Inflammatory macrophage treated with lipopolysaccharide for 1 hour (primary cell): ENCODE results near the gene GPR45.

ENCODE experiments used
- DNase-seq, 2 donors: peaks; one replicate each; pipeline ENCODE4 v3.0.0-alpha.2; 2020 to 2022

Gene GPR45

DNA sequence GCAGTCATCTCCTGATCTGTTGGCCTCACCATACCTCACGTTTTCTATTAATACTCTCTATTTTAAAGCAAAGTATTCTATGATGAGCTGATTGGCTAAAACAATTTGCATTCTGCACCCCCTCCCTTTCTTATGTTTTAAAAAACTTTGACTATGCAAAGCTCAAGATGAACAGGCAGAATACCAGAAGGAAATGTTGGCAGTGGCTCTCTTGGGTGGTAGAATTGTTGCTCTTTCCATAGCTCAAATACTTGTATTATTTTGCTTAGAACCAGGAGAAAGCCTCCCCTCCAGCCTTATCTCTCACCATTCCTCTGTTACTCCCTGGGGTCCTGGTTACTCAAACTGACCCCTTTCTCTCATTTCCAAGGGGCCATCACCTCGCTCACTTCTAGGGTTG is 14.4 kb downstream of the GPR45 start:
- no peak for DNase-seq

DNA sequence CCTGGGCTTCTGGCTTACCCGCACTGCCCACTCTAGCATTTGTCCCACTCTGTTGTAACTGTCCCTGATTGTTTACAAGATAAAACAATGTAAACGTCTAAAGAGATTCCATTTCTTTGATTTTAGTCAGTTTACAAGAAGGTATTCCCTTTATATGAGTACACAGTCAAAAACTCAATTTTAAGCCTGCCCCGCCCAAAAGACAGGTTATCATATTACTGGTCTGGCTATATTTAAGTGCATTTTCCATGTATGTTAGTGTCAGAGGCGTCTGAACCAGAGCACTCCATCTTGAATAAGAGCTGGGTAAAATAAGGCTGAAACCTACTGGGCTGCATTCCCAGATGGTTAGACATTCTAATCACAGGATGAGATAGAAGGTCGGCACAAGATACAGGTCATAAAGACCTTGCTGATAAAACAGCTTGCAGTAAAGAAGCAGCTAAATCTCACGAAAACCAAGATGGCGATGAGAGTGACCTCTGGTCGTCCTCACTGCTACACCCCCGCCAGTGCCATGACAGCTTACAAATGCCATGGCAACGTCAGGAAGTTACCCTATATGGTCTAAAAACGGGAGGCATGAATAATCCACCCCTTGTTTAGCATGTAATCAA is 15.0 kb downstream of the GPR45 start:
- no peak for DNase-seq

DNA sequence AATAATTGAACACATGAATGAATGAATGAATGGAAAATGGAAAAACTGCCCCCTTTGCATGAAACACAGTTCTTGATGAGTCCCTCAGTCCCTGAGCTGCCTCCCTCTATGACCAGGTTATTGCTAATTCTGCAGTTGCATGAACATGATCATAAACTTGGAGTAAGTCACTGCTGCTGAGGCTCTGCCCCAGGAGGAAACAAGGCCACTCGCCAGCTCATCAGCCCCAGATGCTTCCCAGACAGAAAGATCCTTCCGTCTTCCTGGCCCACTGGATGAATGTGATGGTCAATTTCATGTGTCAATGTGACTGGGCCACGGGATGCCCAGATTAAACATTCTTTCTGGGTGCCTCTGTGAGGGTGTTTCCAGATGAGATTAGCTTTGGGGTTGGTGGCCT is 16.4 kb downstream of the GPR45 start:
- DNase-seq: no peak

DNA sequence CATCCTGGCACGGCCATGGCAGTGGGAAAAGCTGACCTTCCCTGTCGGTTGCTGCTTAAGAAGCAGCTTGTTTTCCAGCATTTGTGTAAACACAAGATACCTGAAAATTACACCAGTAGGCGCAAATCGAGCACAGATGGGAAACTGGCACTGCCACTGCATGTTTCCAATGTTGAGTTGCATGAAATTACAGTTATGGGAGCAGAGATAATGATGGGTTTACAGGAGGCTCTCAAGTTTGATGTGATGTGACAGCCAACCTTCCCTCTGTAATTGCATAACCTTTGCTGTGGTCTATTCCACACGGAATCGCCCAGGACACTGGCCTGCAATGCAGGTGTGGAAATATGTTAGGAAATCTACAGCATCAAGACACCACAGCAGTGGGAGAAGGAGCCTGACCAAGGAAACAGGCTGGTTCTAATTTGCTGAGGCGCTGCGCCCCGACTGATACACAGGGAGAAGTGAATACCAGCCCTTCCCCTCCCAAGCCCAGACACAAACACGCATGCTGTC is 17.4 kb downstream of the GPR45 start:
- DNase-seq: no peak

GRCh38 chr2:105261061-105261460 is 19.5 kb downstream of the GPR45 start:
- peak in 1 of 2 donors; percentile 28 for DNase-seq

- DNase-seq: no peak
Measured at GRCh38 chr2:105262651-105263091, 21.1 kb downstream of the GPR45 start.

- DNase-seq: no peak
Measured at GRCh38 chr2:105269426-105269825, 27.9 kb downstream of the GPR45 start.

DNA sequence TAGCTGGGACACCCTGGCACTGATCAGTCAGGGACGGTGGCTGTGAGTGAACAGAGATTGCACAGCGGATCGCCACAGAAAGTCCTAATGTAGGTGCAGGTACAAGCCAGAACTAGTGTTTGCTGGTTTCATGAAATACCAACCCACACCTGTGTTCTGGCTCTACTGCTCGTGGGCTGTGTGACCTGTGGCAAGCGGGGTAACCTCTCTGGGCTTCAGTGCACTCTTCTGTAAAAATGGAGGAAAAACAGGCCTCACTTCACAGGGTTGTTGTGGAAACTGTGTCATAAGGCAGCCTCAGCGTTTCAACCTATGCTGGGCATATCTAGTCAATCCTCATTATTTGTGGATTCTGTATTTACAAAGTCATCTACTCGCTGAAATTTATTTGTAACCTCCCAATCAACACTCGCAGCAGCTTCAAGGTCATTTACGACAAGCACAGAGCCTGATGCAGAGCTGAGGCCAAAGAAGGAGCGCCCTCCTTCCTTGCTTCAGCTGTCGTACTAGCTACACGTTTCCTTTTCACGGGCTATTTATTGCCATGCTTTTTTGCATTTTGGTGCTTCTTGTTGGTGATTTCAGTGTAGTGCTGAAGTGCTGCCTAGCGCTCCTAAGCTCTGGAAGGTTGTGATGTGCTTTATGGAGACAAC is 30.0 kb downstream of the GPR45 start:
- DNase-seq: no peak

GRCh38 chr2:105272176-105272575 is 30.6 kb downstream of the GPR45 start:
- no peak for DNase-seq

DNA sequence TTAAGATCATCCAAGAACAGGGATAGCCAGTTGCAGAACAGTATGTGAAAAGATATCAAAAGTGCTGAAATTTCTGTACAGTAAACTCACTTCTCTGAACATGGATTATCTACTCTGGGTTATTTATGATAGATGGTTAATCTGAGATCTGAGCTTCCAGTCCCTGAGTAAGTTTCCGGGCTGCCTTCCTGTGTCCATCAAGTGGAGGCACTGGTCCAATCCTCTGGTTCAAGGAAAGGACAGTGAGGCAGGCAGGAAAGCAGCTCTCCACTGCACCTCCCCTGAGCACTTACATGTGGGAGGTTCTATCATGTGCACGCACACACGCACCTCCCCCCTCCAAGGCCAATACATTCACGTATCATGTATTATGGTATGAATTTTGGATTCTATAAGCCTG is 32.5 kb downstream of the GPR45 start:
- DNase-seq: no peak

DNA sequence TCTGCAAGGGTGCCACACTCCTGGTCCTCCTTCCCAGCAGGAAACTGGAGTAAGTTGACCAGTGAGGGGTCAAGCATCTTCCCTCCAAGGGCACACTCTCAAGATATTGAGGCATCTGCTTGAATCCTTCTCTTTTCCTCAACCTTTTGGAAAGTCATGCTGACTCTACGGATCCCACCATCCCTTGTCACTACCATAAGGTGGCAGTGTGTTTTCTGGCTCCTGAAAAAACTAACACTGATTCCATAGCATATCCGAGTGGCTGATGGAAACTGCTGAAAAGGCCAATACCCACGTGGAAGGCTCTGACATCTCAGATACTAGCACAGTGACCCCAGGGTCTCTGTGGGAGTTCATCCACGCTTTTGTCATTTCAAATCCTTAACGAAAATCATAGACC is 37.1 kb downstream of the GPR45 start:
- DNase-seq: no peak

DNA sequence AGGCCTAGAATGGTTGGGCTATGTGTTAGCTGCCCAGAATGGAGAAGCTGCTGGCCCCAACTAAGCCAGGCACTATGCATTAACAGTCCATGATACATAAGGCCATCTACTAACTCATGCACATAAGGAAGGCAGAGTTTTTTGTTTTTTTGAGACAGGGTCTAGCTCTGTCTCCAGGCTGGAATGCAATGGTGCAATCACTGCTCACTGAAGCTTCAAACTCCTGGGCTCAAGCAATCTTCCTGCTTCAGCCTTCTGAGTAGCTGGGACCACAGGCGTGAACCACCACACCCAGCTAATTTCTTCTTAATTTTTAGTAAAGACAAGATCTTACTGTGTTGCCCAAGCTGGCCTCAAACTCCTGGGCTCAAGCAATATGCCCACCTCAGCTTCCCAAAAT is 37.6 kb downstream of the GPR45 start:
- DNase-seq: no peak

DNA sequence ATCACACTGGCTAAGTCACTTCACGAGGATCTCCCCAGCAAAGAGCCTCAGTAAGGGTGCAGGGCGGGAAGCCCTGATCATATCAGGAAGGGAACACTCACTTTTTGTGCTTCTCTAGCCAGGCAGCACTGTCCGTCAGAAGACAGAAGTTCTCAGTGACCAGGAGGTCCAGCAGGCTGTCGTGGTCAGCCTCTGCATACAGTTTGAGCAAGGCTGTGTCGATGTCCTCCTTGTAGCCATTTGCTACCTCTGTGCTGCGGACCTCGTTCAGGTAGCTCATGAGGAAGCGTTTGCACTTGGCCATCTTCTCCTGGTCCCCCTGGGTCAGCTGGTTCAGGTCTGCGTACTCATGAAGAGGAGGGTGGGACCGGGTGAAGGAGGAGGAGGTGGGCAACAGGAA is 38.7 kb downstream of the GPR45 start:
- no peak for DNase-seq

- no peak for DNase-seq
Measured at GRCh38 chr2:105283532-105283931, 42.0 kb downstream of the GPR45 start.

DNA sequence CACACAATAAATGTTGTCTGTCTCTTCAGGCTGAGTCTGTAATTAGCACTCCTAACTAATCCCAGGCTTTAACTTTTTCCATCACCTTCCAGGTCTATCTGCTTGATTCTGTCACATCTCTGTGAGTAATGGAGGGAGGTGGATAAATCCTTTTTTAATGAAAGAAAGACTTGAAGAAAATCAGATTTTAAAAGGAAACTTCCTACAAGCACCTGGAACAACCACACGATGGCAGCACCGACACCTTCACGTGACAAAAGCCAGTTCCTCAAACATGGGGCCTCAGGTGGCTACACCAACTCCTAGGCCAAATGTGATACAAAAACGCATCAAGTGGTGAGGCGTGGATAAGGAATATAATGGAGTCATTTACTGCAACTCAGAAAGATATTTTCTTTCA is 46.1 kb downstream of the GPR45 start:
- DNase-seq: peak; percentile 10 to 50

DNA sequence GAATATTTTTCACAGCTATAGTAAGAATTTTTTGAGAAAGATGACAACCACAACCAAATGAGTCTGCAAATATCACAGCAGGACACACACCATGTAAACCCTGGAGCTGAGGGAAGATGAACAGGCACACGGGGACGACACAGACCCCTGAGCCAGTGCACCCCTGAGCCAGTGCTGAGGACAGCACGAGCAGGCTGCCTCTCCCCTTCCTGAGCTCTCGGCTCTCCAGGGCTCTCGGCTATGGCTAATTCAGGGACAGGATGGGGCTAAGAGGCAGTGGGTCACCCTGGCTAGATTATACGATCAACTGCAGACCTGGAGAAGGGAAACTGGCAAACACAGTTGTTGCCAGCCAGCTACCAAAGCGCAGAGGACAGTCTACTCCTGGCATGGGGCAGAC is 46.6 kb downstream of the GPR45 start:
- DNase-seq: no peak

- no peak for DNase-seq
Measured at GRCh38 chr2:105290981-105291660, 49.6 kb downstream of the GPR45 start.

GRCh38 chr2:105291981-105292380 is 50.4 kb downstream of the GPR45 start:
- DNase-seq: no peak
